Neural cell (in vitro differentiated cells): ENCODE measurements around the gene ZDHHC17.

Experiments
- CTCF ChIP-seq: fragments of 450-650 bp; IDR thresholded peaks from 2 replicates; pipeline ENCODE4 v1.5.1; 2014; ENCODE audit warnings: antibody characterized with exemption, mild to moderate bottlenecking, moderate library complexity; ENCODE audit not compliant: poor library complexity, severe bottlenecking
- EZH2 ChIP-seq: fragments of 200-600, 300-800 bp; shearing (Covaris generic), sonication (generic); IDR thresholded peaks from 2 replicates; pipeline ENCODE4 v1.6.1; 2014; ENCODE audit warnings: antibody characterized with exemption, low read length, borderline replicate concordance, mild to moderate bottlenecking; ENCODE audit not compliant: insufficient read depth, poor library complexity, severe bottlenecking
- POLR2AphosphoS5 ChIP-seq: IDR thresholded peaks from 2 replicates; pipeline ENCODE4 v1.6.1; 2012
- REST ChIP-seq: IDR thresholded peaks from 2 replicates; pipeline ENCODE4 v1.6.1; 2012; ENCODE audit warnings: borderline replicate concordance

GRCh38 chr12:76766161-76766560 is 2.2 kb downstream of the ZDHHC17 start:
- TF ChIP-seq CTCF, result no peak
- TF ChIP-seq REST, result no peak
- TF ChIP-seq EZH2, result no peak
- no peak for TF ChIP-seq POLR2AphosphoS5
